ENCODE results near the gene FFAR4.

FFAR4 gene

DNA sequence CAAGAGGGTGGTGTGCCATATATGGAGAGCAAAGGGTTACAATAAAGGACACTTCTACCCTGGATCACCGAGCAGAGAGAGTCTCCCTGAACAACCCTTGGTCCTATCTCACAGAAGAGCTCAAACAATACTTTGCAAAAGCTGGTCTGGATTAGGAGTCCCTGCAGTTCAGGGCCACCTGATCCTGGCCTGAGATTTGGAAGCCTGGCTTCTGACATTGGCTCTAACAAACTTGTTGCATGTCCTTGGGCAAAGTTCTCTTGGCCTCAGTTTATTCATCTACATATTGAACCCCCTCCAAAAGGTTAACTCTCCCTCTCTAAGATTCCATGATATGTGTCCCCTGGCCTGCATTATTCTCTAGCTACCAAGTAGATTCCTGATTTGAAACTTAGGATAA is 32.9 kb downstream of the FFAR4 start:
- no peak for DNase-seq (ENCODE audit: extremely low read depth in 1 of 2, low read depth in 1 of 2)

DNA sequence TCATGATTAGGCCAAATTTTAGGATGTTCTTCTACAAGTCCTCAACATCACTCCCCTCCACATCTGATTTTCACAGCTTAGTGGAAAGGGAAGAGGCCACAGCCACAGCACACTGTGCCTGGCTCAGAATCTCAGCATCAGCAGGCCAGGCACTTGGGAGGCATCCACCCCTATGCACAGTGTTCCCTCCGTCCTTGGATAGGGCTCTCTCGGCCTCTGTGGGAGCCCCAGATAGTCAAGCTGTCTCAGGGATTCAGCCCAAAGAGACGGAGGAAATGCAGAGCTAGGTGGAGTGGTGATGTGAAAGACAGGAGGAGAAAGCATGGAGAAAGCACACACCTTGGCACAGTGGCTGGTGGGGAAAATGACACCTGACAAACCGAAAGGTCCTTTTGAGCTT is 33.3 kb downstream of the FFAR4 start:
- no peak for DNase-seq (ENCODE audit: extremely low read depth in 1 of 2, low read depth in 1 of 2)

DNA sequence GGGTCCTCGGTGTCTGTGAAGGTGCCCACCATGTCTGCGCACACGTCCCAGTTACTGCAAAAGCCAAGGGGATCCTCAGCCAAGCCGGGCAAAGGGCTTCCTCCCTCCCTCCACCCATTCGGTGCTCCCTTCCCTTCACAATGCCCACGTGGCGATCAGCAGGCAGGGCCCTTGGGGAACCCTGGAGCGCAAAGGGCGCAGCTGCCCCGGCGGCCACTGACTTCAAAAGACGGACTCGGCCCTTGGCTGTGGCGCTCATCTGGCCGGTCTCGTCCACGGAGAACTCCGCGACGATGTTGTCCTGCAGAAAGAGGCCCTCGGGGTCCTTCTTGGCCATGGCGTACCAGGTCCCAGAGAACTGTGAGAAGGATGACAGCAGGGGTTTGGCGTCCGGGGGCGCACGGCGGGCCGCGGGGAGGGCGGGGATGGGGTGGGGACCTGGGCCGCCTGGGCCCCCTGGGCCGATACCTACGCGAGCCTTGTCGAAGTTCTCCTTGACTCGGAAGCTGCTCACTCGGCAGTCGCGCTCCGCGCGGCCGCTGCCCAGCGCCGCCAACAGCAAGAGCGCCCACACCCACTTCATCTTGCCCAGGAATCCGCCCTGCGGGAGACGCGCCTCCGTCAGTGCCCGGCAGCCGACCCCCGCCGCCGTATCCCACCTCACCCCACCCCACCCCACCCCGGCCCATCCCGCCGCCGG is 34.1 kb downstream of the FFAR4 start:
- DNase-seq (ENCODE audit: extremely low read depth in 1 of 2, low read depth in 1 of 2), result no peak

DNA sequence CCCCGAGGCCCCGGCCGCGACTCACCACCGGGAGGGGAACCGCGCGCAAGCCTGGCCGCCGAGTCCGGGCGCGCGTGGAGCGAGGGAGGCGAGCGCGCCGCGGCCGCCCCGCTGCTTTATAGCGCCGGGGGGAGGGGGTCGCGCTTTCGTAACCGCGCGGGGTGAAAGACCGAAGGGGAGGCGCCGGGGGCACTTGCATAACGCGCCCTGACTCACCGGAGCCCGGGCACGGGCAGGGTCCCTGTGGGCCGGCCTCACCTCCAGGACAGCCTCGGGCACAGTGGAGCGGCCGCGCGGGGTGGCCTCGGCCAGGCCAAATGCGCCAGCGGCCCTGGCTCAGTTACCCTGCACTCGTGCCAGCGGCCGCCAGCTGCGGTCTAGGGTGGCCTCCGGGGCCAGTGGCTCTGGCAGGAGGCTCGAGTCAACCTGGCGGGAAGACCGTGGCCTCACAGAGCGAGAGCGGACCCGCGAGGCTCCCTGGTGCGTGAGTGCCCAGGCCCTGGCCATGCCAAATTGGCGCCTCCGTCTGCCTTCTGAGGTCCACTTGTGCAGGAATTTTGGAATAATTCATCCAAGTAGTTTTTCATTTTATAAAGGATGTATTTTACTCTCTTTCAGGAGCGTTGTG is 34.8 kb downstream of the FFAR4 start, which contains the start of gene RBP4:
RBP4 (minus strand) TSS at position 90 of the 628 bp plus-strand sequence. CDS start 207 bp downstream, outside the sequence.
- no peak for DNase-seq (ENCODE audit: extremely low read depth in 1 of 2, low read depth in 1 of 2)

DNA sequence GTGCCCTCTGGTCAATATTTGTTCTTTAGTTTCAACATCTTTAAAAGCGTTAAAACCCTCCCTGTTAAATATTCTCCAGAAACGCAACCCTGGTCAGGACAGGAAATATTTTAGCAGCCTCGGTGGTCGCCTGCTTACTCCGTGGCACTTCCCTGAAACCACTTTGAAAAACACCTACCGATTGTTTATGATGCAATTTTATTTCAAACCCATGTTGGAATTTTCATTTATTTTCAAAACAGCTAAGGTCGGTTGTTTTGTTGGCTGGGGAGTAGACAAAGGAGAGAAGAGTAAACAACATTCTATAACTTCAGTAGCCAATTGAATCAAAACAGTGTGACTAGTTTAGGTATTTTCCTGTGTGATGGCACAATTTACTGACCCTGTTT is 35.3 kb downstream of the FFAR4 start:
- no peak for DNase-seq (ENCODE audit: extremely low read depth in 1 of 2, low read depth in 1 of 2)

DNA sequence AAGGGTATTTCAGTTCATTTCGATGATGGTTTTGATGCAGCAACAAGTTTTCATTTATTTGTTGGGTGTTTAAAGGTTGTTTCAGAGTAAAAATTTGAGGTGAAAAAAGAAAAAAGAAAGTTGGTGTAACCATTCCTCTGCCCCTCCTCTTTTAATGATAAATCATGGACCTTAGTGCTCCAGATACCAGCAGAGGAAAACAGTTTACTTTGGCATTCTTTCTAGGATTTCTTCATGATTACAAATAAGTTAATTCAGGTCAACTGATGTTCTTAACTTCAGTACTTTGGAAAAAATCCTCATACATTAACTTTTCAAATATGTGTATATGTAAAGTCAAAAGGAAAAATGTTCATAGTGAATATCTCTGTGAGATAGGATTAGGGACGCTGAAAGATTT is 36.6 kb downstream of the FFAR4 start:
- no peak for DNase-seq (ENCODE audit: extremely low read depth in 1 of 2, low read depth in 1 of 2)

DNA sequence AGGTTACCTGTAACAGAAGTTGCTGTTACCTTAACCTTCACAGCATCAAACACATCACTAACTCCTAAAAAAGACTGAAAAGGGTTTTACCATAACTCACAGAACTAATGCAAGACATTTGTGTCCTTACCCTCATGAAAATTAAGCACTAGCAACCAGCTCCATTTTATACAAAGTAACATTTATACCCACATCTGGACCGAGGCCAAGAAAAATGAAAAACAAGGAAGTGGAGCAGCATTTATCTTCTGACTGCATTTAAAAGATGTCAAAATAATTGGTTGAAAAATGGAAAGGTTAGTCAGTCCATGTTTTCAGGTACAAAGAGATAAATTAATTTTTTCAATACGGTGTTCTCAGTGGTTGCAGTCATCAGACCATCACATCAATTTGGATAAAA is 37.7 kb downstream of the FFAR4 start:
- no peak for DNase-seq (ENCODE audit: extremely low read depth in 1 of 2, low read depth in 1 of 2)

DNA sequence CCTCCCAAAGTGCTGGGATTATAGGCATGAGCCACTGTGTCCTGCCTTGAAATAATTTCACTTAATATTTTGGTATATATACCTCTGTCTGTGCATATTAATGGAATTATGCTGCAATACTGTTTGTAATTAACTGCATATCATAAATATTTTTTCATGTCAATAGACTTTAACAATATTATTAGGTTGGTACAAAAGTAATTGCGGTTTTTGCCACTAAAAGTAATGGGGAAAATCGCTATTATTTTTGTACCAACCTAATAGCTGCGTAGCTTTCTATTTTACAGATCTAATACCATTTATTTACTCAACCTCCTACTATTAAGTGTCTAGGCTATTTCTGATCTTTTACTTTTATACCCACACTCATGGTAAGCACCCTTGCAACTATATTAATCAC is 42.0 kb downstream of the FFAR4 start:
- no peak for DNase-seq (ENCODE audit: extremely low read depth in 1 of 2, low read depth in 1 of 2)

DNA sequence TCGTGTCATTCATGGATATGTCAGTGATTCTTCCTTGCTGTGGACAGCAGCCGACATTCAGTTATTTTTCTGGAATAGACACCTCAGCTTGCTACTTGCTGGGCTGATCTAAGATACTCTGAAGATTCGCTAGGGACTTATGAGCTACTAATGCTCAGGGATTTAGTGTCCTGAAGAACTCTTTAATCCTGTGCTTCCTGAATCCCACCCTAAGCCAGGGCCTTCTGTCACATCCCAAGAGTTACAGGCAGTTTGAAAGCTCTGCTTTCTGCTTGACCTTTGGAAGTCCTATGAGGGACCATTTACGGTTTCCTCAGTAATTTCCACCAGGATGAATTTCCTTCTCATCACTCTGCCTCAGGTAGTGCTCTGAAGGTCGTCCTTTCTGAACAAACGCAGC is 45.8 kb downstream of the FFAR4 start, which contains the start of gene PDE6C:
PDE6C (plus strand) TSS at position 227 of the 400 bp plus-strand sequence. CDS start 189 bp downstream, outside the sequence.
- DNase-seq (ENCODE audit: extremely low read depth in 1 of 2, low read depth in 1 of 2), result no peak

DNA sequence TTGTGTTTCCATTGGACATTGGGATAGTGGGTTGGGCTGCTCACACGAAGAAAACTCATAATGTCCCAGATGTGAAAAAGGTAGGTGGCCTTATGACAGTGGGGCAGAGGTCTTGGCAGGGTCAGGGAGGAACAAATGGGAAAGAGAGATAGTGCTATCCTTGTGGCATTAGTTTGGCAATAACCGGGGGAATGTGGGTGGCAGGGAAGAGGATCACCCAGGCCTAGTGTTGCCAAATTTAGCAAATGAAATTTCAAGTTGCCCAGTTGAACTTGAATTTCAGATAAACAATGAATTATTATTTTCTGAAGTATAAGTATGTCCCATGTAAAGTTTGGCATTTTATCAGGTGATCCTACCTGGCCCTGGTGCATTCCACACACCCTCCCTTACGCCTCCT is 46.7 kb downstream of the FFAR4 start:
- DNase-seq (ENCODE audit: extremely low read depth in 1 of 2, low read depth in 1 of 2), result no peak

DNA sequence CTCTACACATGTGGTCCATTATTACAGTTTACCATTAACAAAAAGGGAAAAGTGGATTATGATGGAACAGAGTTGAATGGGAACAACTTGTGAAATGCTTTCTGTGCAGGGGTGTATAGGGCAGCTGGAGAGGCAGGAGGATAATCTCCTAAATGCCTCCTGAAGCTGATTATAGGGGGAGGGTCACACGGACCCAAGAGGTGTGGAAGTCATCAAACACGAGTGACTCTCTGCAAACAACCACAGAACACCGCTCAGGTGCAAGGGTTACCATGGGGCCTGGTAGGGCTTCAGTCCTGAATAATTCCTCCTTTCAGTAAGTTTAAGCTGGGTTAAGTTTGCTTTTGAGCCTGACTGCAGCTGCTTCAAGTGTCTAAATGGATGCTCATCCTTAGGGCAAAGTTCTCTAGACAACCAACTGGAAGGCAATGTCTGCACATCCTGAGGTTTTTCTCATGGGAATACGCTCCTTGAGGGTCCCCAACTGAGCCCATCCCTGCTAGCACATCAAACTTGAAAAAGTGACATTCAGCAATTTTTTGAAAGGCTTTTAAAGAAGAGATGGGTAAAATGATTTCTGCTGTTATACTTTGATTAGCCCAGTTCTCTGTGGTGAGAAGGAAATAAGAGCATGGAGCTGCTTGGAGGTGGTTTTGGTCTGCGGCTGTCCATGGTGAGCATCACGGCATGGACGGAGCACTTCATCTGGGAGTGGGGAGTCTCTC is 47.8 kb downstream of the FFAR4 start:
- DNase-seq (ENCODE audit: extremely low read depth in 1 of 2, low read depth in 1 of 2), result no peak

DNA sequence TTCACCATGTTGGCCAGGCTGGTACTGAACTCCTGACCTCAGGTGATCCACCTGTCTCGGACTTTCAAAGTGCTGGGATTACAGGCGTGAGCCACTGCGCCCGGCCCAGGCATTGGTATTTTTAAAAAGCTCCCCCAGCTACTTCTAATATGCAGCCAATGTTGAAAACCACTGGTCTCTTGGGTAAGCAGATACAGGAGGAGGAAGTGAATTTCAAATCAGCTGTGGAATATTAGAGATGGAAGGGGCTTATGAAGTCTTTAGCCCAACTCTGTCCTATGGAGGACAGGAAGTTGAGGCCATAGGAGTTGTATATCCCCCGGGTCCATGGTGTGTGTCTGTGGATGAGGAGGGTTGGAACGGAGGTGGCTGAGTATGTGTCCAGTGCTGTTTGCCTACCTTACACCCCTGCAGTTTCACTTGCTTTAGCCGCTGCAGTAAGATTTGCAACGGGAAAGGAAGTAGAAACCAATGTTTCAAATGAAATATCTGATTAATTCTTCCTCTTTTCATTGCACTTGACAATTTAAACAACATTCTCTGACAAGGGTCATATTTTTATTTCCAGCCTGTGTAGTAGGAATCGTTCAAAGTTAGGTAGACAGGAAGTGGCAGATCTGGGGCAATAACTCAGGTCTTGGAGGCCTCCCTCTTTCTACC is 49.2 kb downstream of the FFAR4 start:
- DNase-seq (ENCODE audit: extremely low read depth in 1 of 2, low read depth in 1 of 2), result no peak

DNA sequence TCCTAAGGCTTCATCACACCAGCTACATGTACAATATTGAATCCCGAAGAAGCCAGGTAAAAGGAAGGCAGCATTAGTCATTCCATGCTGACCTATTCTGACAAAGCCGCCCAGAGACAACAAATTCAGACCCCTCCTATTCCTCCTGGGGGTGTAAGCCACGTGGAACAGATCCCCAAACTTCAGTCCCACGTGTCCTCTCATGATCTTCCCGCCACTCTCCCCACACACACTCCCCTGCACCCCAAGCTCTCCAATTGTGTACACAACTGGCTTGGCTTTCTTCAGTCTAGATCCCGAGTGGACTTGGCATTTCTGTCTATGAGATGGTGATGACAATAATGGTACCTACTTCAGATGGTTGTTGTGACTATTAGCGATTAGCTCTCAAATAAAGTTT is 54.5 kb downstream of the FFAR4 start:
- no peak for DNase-seq (ENCODE audit: extremely low read depth in 1 of 2, low read depth in 1 of 2)

DNA sequence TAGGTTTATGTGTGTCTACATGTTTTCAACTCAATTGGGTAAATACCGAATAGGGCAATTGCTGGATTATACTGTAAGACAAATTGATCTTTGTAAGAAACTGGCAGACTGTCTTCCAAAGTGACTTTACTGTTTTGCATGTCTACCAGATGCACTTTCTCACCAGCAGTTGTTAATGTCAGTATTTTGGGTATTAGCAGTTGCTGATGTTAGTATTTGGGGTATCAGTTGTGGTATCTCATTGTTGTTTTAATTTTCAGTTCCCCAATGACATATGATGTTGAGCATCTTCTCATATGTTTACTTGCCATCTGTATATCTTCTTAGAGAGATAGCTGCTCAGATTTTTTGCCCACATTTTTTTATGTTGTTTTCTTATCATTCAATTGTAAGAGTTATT is 56.5 kb downstream of the FFAR4 start:
- no peak for DNase-seq (ENCODE audit: extremely low read depth in 1 of 2, low read depth in 1 of 2)

DNA sequence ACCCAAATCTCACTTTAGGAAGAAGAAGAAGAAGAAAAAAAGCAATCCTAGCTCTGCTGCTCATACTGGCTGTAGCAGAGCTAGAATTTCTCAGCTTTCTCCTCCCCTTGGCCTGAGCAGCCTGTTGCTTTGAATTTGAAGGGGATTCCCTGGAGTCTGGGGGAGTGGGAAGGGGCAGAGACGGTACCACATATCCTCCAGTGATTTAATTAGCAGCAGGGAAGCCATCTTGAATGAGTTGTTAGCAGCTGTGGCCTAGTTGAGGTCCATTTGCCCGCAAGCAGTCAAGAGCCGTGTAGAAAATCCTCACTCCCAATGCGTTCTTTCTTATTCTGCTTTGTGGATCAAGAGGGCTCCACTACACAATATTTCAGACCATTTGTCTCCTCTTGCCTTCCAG is 62.4 kb downstream of the FFAR4 start:
- no peak for DNase-seq (ENCODE audit: extremely low read depth in 1 of 2, low read depth in 1 of 2)

DNA sequence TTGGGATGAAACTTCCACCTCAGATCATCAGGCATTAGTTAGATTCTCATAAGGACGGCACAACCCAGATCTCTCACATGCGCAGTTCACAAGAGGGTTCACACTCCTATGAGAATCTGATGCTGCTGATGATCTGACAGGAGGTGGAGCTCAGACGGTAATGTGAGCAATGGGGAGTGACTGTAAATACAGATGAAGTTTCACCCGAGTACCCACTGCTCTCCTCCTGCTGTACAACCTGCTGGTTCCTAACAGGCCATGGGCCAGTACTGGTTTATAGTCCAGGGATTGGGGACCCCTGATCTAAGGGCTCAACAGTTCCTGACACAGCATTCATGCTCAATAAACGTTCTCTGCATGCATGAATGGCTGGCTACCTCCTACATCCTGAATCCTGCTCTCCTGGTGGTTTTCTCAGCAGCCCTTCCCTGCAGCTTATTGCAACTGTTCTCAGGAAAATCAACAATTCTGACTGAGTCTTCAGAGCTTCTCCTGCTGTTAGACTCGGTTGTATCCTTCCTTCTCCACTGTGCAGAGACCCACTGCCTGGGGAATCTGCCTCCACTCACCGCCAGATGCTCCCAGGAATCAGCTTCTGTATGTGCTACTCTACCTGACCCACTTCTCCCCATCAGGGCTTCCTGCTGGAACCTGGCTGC is 63.3 kb downstream of the FFAR4 start:
- no peak for DNase-seq (ENCODE audit: extremely low read depth in 1 of 2, low read depth in 1 of 2)

DNA sequence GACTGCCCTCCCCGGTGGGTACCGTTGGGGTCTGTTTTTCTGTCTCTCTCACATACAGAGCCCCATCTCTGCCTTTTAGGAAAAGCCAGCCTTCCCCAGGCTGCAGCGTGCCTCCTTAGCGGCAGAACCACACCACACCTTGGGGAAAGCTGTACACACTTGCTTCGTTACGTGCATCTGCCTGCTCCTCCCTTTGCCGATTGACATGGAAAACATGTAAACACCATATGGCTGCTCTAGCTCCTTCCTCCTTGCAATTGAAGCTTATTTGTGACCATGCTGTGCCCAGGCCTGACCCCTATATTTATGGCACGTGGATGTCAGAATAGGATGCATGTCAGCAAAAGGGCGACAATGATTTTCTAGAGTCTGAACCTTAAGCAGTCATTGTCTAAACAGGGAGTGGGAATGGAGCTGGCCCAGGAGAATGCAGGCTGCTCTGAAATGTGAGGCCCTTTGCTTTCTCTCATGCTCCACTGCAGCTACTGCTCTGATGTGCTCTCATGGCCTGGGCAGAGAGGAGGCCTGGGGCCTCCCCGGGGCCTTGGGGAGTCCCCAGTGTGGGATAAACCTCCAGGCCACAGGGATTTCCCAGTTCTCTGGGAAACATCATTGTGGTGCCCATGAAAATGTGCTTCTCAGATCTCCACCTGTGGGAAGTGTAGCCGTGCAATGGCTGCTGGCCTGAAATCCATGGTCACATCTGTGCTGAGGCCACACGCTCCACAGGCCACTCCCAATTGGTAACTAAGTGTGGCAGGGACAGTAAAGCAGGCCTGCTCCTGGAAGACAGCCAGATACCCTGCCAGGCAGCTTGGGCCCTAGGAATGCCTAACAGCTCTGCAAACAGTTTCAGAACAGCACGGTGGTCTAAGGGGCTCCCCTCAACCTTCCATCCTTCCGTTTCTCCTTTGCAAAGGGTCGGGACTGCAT is 64.4 kb downstream of the FFAR4 start:
- DNase-seq (ENCODE audit: extremely low read depth in 1 of 2, low read depth in 1 of 2), result no peak

All from activated CD8-positive, alpha-beta memory T cell treated with anti-CD3 and anti-CD28 coated beads for 1 hour (primary cell).